DND-41 (cell line): Measurements from ENCODE around the gene MGME1.

Experiments
- ATAC-seq: fragments of 200-7000 bp; cut with Tn5 transposase; 3 replicates; pipeline ENCODE4 v1.9.1; 2021; ENCODE audit warnings: low read depth; ENCODE audit not compliant: insufficient read depth
- DNase-seq: peaks from one replicate; pipeline ENCODE4 v3.0.0-alpha.2; 2020
- H2AFZ ChIP-seq: 2 replicates; pipeline ENCODE4 v1.6.0; 2012; ENCODE audit warnings: low read depth, low read length
- H3K27ac ChIP-seq: 2 replicates; pipeline ENCODE4 v1.5.1; 2012; ENCODE audit warnings: low read length, inconsistent platforms
- H3K27me3 ChIP-seq: fragments of 200-600 bp; sonication (generic); 2 replicates; pipeline ENCODE4 v1.6.0; 2012; ENCODE audit warnings: low read length, mild to moderate bottlenecking, inconsistent platforms; ENCODE audit not compliant: insufficient read depth, poor library complexity
- H3K36me3 ChIP-seq: 2 replicates; pipeline ENCODE4 v1.5.1; 2012; ENCODE audit warnings: low read length, inconsistent platforms; ENCODE audit not compliant: insufficient read depth
- H3K4me1 ChIP-seq: 2 replicates; pipeline ENCODE4 v1.5.1; 2012; ENCODE audit warnings: mild to moderate bottlenecking, low read length; ENCODE audit not compliant: insufficient read depth
- H3K4me2 ChIP-seq: 2 replicates; pipeline ENCODE4 v1.6.0; 2012; ENCODE audit warnings: mild to moderate bottlenecking, moderate library complexity, low read length, inconsistent platforms; ENCODE audit not compliant: insufficient read depth
- H3K4me3 ChIP-seq, 2 experiments: fragments of 200-600 bp in 1 of 2; shearing (Covaris generic) in 1 of 2; 2 replicates each; pipeline ENCODE4 v1.5.1; 2012 to 2016; ENCODE audit warnings: inconsistent platforms in 2 of 2, low read length in 2 of 2, mild to moderate bottlenecking in 2 of 2, low read depth in 1 of 2, moderate library complexity in 1 of 2
- H3K79me2 ChIP-seq: 2 replicates; pipeline ENCODE4 v1.6.0; 2012; ENCODE audit warnings: low read length, inconsistent platforms; ENCODE audit not compliant: insufficient read depth
- H3K9ac ChIP-seq: 2 replicates; pipeline ENCODE4 v1.6.0; 2012; ENCODE audit warnings: low read depth, mild to moderate bottlenecking, inconsistent platforms, low read length, moderate library complexity
- H3K9me3 ChIP-seq: 2 replicates; pipeline ENCODE4 v1.5.1; 2012; ENCODE audit warnings: low read length, moderate library complexity, mild to moderate bottlenecking, inconsistent platforms; ENCODE audit not compliant: insufficient read depth, severe bottlenecking
- H4K20me1 ChIP-seq: 2 replicates; pipeline ENCODE4 v1.6.0; 2012; ENCODE audit warnings: low read length; ENCODE audit not compliant: insufficient read depth
- CTCF ChIP-seq: IDR thresholded peaks from 2 replicates; pipeline ENCODE4 v1.5.1; 2012; ENCODE audit warnings: borderline replicate concordance, low read length, moderate library complexity, mild to moderate bottlenecking; ENCODE audit not compliant: poor library complexity, severe bottlenecking; ENCODE audit errors: extremely low read depth
- EZH2 ChIP-seq: IDR thresholded peaks from 3 replicates; pipeline ENCODE4 v1.6.1; 2012; ENCODE audit warnings: borderline replicate concordance, low read depth, mild to moderate bottlenecking, moderate library complexity, low read length, inconsistent platforms; ENCODE audit not compliant: severe bottlenecking

Gene MGME1

DNA sequence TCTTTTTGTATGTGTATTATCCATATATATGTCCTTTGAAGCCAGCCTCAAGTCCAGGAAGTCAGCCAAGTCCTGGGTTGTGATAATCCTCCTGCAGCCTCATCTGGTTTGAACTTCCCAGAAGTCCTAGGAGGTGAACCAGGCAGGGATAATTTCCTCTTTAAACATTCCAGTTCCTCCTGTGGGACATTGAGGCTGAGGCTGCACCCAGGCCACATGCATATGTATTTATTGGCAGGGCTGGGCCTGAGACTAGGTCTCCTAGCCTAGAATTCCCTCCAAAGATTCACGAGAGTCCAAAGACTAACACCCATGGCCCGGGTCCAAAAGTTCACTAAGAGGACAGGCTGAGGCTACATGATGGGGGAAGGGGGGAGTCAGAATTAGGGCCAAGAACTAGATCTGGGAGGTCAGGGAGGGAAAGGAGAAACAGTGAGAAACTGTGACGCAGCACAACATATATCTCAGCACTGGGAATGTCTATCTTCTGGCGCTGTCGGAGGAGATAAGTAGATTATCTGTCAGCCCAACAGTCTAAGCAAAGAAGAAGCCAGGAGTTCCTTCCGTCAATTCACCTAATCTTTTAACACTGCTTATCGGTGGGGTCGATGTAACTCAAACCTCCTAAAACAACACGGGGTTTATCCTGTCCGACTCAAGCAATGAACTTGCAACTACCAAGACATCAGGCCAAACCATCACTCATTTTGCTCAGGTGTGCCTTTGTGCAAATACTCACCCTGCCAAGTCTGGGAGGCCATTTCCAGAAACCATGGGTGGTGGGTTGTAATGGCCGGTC lies 43.5 kb upstream of the MGME1 start:
- no peak overlapping the region for H3K4me3 ChIP-seq
- no peak overlapping the region for H3K27ac ChIP-seq
- H3K9me3 ChIP-seq, result no peaks in the 10 kb centered on the region
- H3K79me2 ChIP-seq, result no peaks in the 10 kb centered on the region
- DNase-seq (no peak), ATAC-seq (no peak)
- no peak overlapping the region for H2AFZ ChIP-seq
- H3K36me3 ChIP-seq, result no peaks in the 10 kb centered on the region
- TF ChIP-seq EZH2, result no peak
- no peak for TF ChIP-seq CTCF
- no peak overlapping the region for H3K4me2 ChIP-seq
- H3K4me1 ChIP-seq, result no peaks in the 10 kb centered on the region
- no peaks in the 10 kb centered on the region; the same call in 1 of the 2 replicates for H4K20me1 ChIP-seq
- H3K9ac ChIP-seq, result no peak overlapping the region
- peaks cover 16% of the 10 kb centered on the region for H3K27me3 ChIP-seq

- Histone ChIP-seq H3K4me3 (no peak overlapping the region), H3K36me3 (no peaks in the 10 kb centered on the region), H3K4me2 (no peak overlapping the region), H3K79me2 (no peaks in the 10 kb centered on the region), H2AFZ (no peak overlapping the region), H3K27ac (no peak overlapping the region), H3K27me3 (peaks cover 16% of the 10 kb centered on the region), H3K9ac (no peak overlapping the region), H4K20me1 (no peaks in the 10 kb centered on the region; the same call in 1 of the 2 replicates), H3K9me3 (no peaks in the 10 kb centered on the region), H3K4me1 (no peaks in the 10 kb centered on the region)
- TF ChIP-seq EZH2 (no peak), CTCF (no peak)
- no peak for DNase-seq
- no peak for ATAC-seq
These were observed 42.9 kb upstream of the MGME1 start for GRCh38 chr20:17925940-17926300.

GRCh38 chr20:17928211-17928611 lies 40.6 kb upstream of the MGME1 start:
- peaks cover 16% of the 10 kb centered on the region for H3K27me3 ChIP-seq
- H3K9ac ChIP-seq, result no peak overlapping the region
- no peaks in the 10 kb centered on the region for H3K4me1 ChIP-seq
- H3K79me2 ChIP-seq, result no peaks in the 10 kb centered on the region
- no peak overlapping the region for H3K27ac ChIP-seq
- ATAC-seq (no peak), DNase-seq (no peak)
- no peaks in the 10 kb centered on the region for H3K36me3 ChIP-seq
- no peaks in the 10 kb centered on the region; the same call in 1 of the 2 replicates for H4K20me1 ChIP-seq
- H3K9me3 ChIP-seq, result no peaks in the 10 kb centered on the region
- no peak overlapping the region for H3K4me3 ChIP-seq
- no peak for TF ChIP-seq EZH2
- H2AFZ ChIP-seq, result no peak overlapping the region
- no peak overlapping the region for H3K4me2 ChIP-seq

- no peaks in the 10 kb centered on the region; the same call in 1 of the 2 replicates for H4K20me1 ChIP-seq
- DNase-seq (no peak), ATAC-seq (no peak)
- H3K79me2 ChIP-seq, result no peaks in the 10 kb centered on the region
- no peak overlapping the region for H3K9ac ChIP-seq
- no peak overlapping the region for H2AFZ ChIP-seq
- no peak overlapping the region for H3K27ac ChIP-seq
- H3K4me3 ChIP-seq, result no peak overlapping the region
- H3K36me3 ChIP-seq, result no peaks in the 10 kb centered on the region
- no peak for TF ChIP-seq CTCF
- TF ChIP-seq EZH2, result no peak
- H3K4me2 ChIP-seq, result no peak overlapping the region
- peaks cover 16% of the 10 kb centered on the region for H3K27me3 ChIP-seq
- H3K9me3 ChIP-seq, result no peaks in the 10 kb centered on the region
- H3K4me1 ChIP-seq, result no peaks in the 10 kb centered on the region
These were observed 40.0 kb upstream of the MGME1 start for GRCh38 chr20:17928633-17929311.
